ENCODE results near the gene ARSA.

The ARSA gene

GRCh38 chr22:50576070-50576469 is 51.9 kb downstream of the ARSA start:
- Histone ChIP-seq H3K9ac (ENCODE audit: low read length) (no peak overlapping the region), H3K4me3 (ENCODE audit: low read length) (no peak overlapping the region), H3K4me1 (ENCODE audit: control insufficient read depth, insufficient read depth, low read length) (peaks cover 6% of the 10 kb centered on the region), H3K36me3 (ENCODE audit: control insufficient read depth, insufficient read depth, low read length) (peaks cover 4% of the 10 kb centered on the region), H3K27me3 (ENCODE audit: control insufficient read depth, insufficient read depth, low read length) (peaks cover 6% of the 10 kb centered on the region), H3K27ac (ENCODE audit: low read depth, low read length) (no peak overlapping the region)

DNA sequence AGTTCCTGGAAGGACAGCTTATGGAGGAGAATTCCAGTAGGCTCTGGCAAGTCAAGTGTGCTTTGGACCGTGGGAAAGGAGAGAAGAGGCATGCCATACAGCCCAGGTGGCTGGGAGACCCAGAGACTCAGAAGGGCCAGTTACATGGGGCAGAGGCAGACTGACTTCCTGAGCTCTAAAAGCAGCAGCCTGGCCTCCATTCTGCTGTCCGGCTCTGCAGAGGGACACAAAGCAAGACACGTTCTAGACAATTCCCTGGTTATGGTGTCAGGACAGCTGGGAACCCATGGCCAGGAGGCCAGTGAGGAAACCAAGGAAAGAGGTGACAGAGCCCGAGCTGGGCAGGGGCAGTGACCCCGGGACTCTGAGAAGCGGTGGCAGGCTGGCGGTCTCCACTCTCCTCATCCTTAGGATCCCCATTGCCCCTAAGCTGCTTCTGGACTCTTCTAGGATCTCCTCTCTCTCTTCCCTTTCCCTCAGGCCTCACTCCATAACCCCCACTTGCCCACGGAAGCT is 52.5 kb downstream of the ARSA start:
- no peak overlapping the region for H3K27ac ChIP-seq (ENCODE audit: low read depth, low read length)
- H3K9ac ChIP-seq (ENCODE audit: low read length), result no peak overlapping the region
- H3K4me1 ChIP-seq (ENCODE audit: control insufficient read depth, insufficient read depth, low read length), result peaks cover 6% of the 10 kb centered on the region
- peaks cover 6% of the 10 kb centered on the region for H3K27me3 ChIP-seq (ENCODE audit: control insufficient read depth, insufficient read depth, low read length)
- H3K36me3 ChIP-seq (ENCODE audit: control insufficient read depth, insufficient read depth, low read length), result peaks cover 4% of the 10 kb centered on the region
- no peak overlapping the region for H3K4me3 ChIP-seq (ENCODE audit: low read length)
